HepG2 (cell line): ENCODE results near the gene ZNF844.

Source experiments
- HMGA1 ChIP-seq: sonication (generic); formaldehyde crosslinking; conservative IDR thresholded peaks from 2 replicates; pipeline ENCODE4 v1.4.0; 2020; ENCODE audit warnings: missing genetic modification reagents
- HNRNPUL1 ChIP-seq: fragments of 200-400 bp; formaldehyde crosslinking; IDR thresholded peaks from 2 replicates; pipeline ENCODE4 v1.6.1; 2017; ENCODE audit warnings: low read depth, mild to moderate bottlenecking, low read length, moderate library complexity
- HOXA7 ChIP-seq: sonication (generic); formaldehyde crosslinking; IDR thresholded peaks from 2 replicates; pipeline ENCODE4 v1.8.1; 2022; ENCODE audit warnings: mild to moderate bottlenecking, missing genetic modification reagents, moderate library complexity
- KLF13 ChIP-seq: sonication (generic); formaldehyde crosslinking; IDR thresholded peaks from 2 replicates; pipeline ENCODE4 v1.4.0; 2020; ENCODE audit warnings: mild to moderate bottlenecking, missing genetic modification reagents
- RXRA ChIP-seq: sonication (generic); formaldehyde crosslinking; IDR thresholded peaks from 2 replicates; pipeline ENCODE4 v1.5.1; 2020; ENCODE audit warnings: missing genetic modification reagents
- ZBTB49 ChIP-seq: sonication (generic); formaldehyde crosslinking; IDR thresholded peaks from 2 replicates; pipeline ENCODE4 v1.4.0; 2020; ENCODE audit warnings: missing genetic modification reagents, borderline replicate concordance
- ZNF121 ChIP-seq: sonication (generic); formaldehyde crosslinking; IDR thresholded peaks from 2 replicates; pipeline ENCODE4 v1.5.0; 2020; ENCODE audit warnings: mild to moderate bottlenecking, missing genetic modification reagents
- ZNF7 ChIP-seq: IDR thresholded peaks from 2 replicates; pipeline ENCODE4 v1.6.1; 2016; ENCODE audit warnings: missing biosample characterization, missing genetic modification reagents
- TF ChIP-seq, protein P1 (sequence below): sonication (generic); formaldehyde crosslinking; IDR thresholded peaks from 2 replicates; pipeline ENCODE4 v1.5.0; 2020; ENCODE audit warnings: mild to moderate bottlenecking, missing genetic modification reagents, moderate library complexity
- TF ChIP-seq, protein P2 (sequence below): sonication (generic); formaldehyde crosslinking; conservative IDR thresholded peaks from 2 replicates; pipeline ENCODE4 v1.8.0; 2022; ENCODE audit warnings: mild to moderate bottlenecking, moderate library complexity, missing genetic modification reagents
- TF ChIP-seq, protein P3 (sequence below), 2 experiments: fragments of 450-650 bp in 1 of 2; sonication (generic) in 1 of 2; formaldehyde crosslinking; IDR thresholded peaks; 2 replicates each; pipeline versions ENCODE4 v1.5.0 to v1.8.0; 2020 to 2022; ENCODE audit warnings: mild to moderate bottlenecking in 1 of 2, missing genetic modification reagents in 1 of 2

DNA sequence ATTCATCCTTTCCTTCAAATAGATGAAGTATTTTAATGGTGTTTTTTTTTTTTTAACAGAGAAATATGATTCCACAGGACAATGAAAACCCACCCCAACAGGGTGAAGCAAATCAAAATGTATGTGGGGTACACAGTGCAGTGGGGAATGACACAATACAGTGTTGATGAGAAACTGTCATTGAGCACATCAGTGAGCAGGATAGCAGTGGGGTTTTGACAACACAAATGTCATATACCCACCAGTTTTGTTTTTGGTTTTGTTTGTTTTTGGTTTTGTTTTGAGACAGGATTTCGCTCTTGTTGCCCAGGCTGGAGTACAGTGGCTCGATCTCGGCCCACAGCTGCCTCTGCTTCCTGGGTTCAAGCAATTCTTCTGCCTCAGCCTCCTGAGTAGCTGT, 29.2 kb downstream of the ZNF844 start:
- TF ChIP-seq ZNF7 (CRISPR knock-in tag), result no peak
- TF ChIP-seq, protein P1, sequence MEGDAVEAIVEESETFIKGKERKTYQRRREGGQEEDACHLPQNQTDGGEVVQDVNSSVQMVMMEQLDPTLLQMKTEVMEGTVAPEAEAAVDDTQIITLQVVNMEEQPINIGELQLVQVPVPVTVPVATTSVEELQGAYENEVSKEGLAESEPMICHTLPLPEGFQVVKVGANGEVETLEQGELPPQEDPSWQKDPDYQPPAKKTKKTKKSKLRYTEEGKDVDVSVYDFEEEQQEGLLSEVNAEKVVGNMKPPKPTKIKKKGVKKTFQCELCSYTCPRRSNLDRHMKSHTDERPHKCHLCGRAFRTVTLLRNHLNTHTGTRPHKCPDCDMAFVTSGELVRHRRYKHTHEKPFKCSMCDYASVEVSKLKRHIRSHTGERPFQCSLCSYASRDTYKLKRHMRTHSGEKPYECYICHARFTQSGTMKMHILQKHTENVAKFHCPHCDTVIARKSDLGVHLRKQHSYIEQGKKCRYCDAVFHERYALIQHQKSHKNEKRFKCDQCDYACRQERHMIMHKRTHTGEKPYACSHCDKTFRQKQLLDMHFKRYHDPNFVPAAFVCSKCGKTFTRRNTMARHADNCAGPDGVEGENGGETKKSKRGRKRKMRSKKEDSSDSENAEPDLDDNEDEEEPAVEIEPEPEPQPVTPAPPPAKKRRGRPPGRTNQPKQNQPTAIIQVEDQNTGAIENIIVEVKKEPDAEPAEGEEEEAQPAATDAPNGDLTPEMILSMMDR (CRISPR knock-in tag), result no peak
- no peak for TF ChIP-seq ZBTB49 (CRISPR knock-in tag)
- TF ChIP-seq HMGA1 (CRISPR knock-in tag), result no peak
- TF ChIP-seq, protein P2, sequence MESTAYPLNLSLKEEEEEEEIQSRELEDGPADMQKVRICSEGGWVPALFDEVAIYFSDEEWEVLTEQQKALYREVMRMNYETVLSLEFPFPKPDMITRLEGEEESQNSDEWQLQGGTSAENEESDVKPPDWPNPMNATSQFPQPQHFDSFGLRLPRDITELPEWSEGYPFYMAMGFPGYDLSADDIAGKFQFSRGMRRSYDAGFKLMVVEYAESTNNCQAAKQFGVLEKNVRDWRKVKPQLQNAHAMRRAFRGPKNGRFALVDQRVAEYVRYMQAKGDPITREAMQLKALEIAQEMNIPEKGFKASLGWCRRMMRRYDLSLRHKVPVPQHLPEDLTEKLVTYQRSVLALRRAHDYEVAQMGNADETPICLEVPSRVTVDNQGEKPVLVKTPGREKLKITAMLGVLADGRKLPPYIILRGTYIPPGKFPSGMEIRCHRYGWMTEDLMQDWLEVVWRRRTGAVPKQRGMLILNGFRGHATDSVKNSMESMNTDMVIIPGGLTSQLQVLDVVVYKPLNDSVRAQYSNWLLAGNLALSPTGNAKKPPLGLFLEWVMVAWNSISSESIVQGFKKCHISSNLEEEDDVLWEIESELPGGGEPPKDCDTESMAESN (CRISPR knock-in tag), result no peak
- no peak for TF ChIP-seq KLF13
- no peak for TF ChIP-seq RXRA (CRISPR knock-in tag)
- TF ChIP-seq, protein P3, sequence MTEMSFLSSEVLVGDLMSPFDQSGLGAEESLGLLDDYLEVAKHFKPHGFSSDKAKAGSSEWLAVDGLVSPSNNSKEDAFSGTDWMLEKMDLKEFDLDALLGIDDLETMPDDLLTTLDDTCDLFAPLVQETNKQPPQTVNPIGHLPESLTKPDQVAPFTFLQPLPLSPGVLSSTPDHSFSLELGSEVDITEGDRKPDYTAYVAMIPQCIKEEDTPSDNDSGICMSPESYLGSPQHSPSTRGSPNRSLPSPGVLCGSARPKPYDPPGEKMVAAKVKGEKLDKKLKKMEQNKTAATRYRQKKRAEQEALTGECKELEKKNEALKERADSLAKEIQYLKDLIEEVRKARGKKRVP (CRISPR knock-in tag; IDR thresholded peaks at IDR 0.05), result no peak
- TF ChIP-seq HNRNPUL1, result no peak
- no peak for TF ChIP-seq HOXA7 (CRISPR knock-in tag)
- TF ChIP-seq ZNF121, result no peak
